Forelimb muscle (tissue), 1 donor: ENCODE results near the gene SFMBT1. TPM values are rescaled to one million over a fixed set of nuclear protein-coding genes. Genes with fewer than 3 reads are reported as not detected.
"Not testable (repeated sequence)": the region's sequence is repeated elsewhere in the genome, so short reads cannot be mapped to it uniquely, and the experiment has no call there.

ENCODE experiments used
- DNase-seq: peaks from one replicate; pipeline ENCODE4 v3.0.0-alpha.2; 2013; ENCODE audit warnings: low read depth
- polyA plus RNA-seq: library from polyadenylated mRNA; unstranded; fragments of 120-200 nt; gene quantifications from one replicate; pipeline ENCODE4 v1.2.1, GENCODE V29; 2013; ENCODE audit not compliant: insufficient read length

The SFMBT1 gene
- polyA plus RNA-seq, 1 donor = 7.8 TPM

- no peak for DNase-seq
Observed at GRCh38 chr3:53073553-53074365, 27.9 kb upstream of the SFMBT1 start.

- peak; percentile 41 for DNase-seq
Observed at GRCh38 chr3:53072653-53073552, 27.0 kb upstream of the SFMBT1 start.

DNA sequence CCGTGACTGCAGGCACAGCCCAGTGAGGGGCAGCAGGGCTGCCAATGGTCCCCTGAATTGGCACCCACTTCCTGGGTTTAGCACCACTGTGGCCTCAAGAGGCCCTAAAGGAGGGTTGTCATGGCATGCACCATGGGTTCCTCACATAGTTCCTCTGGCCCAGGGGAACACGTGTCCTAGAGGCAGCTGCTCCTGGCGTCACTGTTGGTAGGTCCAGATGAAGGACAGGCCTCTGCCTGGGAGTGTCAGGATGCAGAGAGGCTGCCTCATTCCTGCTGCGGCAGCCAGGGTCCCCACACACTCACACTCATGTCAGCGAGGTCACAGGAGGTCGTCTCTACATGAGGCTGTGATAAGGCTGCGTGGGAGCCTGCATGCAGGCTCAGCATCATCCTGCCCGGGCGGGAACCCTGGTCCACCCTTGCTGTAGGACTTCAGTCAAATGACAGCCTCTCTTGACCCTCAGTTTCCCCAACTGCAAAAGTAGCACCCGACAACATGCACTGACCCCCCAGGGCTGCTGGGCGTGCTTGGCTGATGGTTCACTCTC is 26.1 kb upstream of the SFMBT1 start:
- DNase-seq = no peak

- DNase-seq = no peak
Observed at GRCh38 chr3:53069422-53070068, 23.7 kb upstream of the SFMBT1 start.

DNA sequence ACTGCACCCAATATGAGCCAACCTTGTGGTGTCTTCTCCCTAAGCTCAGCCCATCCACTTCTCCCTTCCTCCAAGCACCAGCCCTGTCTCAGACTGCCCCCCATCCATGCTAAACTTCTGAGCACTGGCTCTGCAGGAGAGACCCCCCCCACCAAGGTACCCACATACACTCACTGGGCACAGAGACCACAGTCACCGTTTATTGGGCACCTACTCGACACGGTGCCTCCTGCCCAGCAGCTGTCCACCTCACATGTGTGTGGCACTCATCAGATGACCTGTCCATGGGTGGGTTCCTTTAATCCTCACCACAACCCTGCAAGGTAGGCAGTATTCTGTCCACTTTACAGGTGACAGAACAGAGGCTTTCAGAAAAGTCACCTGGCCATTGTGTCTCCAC is 22.3 kb upstream of the SFMBT1 start:
- DNase-seq = no peak

DNA sequence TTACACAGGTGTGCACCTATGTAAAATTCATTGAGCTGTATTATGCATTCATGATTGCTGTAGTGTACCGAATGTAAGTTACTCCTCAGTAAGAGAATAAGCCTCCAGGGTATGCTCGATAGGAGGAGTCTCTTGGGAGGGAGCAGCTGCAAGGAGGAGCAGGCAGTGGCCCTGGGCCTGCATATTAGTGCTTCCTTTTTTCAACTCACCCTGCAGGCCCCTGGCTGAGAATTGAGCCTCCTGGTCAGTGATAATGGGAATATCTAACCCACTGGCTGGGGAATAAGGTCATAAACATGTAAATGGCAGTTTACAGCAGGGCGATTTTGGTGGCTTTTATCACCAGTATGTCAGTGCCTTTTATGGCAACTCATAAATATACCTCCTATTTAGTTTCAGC is 21.7 kb upstream of the SFMBT1 start:
- no peak for DNase-seq

- DNase-seq = no peak
Observed at GRCh38 chr3:53065841-53066480, 20.1 kb upstream of the SFMBT1 start.

DNA sequence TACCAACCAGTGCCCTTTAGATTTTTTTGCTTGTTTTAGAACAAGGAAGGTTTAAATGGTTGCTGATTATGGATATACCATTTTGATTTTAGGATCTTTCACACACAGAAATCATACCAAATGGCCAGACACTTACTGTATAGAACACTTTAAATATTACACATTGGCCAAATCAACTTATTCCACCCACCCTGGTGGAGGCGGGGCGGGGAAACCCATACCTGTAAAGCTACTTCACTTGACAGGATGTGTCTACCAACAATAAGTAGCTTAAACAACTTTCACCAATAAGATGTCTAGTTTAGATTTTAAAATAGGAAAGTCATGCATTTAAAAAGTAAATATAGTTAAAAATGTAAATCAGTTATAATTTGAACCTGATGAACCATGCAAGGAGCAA is 17.0 kb upstream of the SFMBT1 start:
- DNase-seq = no peak

DNA sequence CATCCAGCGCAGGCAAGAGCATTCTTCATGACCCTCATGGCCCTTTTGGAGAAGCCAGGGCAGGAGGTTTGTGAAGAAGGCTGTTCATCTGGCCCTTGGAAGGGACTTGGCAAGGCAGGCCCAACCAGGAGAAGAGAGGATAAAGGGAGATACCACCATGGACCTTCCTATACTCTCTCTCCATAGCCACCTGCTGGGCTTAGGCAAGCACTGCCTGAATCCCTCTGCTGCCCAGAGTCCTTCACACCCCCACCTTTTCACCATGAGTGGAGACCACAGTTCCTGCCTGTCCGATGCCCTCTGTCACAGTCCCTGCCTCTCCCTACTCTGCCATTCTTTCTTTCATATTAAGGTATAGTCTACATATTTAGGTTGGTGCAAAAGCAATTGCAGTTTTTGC is 10.6 kb upstream of the SFMBT1 start:
- DNase-seq = no peak

DNA sequence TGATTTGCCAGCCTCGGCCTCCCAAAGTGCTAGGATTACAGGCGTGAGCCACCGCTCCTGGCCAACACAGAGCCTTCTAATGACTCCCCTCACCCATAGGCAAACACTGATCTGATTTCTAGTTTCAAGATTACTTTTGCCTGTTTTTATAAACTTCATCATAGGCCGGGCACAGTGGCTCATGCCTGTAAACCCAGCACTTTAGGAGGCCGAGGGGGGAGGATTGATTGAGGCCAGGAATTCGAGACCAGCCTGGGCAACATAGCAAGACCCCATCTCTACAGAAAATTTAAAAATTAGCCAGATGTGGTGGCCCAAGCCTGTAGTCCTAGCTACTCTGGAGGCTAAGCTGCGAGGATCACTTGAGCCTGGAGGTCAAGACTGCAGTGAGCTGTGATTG is 8.4 kb upstream of the SFMBT1 start:
- DNase-seq = not testable (repeated sequence)

DNA sequence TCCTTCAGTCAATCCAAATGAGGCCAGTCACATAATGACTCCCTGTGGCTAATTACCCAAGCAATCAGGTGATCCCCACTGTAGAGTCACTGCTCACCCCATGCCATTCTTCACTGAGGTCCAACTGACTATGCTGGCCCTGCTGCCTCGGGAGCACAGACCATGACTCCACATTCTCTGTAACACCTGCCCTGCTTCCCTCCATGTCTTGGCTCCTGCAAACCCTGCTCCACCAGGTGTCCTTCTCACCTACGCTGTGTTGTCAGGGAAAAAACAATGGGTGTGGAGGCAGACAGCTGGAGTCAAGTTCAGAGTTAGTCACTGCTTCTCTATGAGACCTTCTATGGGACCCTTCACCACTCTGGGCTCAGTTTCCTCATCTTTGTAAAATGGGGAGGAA is 6.1 kb upstream of the SFMBT1 start:
- DNase-seq = no peak

DNA sequence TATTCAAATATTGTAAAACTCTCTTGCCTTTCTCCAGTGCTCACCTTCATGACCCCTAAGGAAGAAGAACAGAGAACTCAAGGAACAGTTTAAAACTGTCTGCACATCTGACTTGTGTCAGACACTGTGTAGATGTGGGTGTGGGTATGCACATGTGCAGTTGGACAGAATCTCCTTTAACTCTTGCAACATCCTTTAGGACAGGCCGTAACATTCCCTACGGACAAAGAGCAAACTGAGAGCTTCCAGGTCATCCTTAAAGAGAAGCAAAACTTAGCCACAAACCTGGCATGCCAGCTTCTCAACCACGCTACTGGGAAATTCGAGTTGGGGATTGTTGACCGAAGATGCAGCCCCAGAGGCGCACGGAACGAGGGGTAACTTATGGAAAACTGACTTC is 4.1 kb upstream of the SFMBT1 start:
- DNase-seq = no peak

GRCh38 chr3:53046171-53047170 is 598 bp upstream of the SFMBT1 start:
- no peak for DNase-seq

DNA sequence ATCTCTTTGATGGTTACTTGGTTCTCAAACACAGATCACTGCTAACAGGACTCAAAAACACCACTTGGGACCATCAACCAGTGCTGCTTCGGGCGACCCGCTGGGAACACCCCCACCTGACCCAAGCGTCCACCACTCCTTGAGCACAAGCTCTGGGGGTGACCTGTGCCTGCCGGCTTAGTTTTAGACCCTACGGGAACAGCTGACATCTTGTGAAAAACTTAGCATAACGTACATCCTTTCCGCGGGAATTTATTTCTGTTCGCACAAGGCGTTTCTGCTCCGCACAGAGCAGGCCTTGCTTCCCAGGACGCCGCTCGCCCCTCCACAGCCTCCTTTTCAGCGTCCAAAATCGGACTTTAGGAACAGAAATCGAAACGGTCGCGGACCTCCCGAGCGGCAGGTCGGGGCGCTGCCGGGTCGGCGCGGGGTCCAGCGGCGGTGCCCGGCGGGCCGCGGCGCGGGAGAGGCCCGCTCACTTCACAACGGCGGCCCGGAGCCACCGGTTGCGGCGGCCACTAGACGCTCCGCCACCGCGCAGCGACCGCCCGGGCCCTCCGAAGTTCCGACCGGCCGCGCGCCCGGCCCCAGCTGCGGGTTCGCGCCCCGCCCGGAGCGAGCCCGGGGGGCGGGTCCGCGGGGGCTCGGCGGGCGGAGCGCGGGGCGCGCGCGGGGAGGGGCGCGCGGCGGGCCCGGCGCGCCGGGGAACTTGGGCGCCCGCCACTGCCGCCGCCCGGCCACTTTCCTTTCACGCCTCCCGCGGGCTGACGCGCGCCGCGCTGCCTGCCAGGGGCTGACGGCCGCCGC is 959 bp downstream of the SFMBT1 start:
- no peak for DNase-seq

DNA sequence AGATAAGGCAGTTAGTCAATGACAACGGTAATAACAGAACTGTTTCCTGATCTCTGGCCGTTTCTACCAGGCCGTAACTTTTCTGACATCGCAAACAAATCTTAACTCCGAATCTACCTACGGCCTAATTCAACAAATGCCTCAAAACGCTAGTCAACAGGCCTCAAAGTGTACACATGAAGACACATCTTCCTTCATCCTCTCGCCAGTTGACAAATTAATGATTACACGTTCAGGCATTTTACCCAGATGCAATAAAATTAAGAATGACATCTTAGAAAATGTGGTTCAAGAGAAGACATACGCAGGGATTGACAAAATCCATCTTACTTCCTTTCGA is 1.5 kb downstream of the SFMBT1 start:
- DNase-seq = no peak

DNA sequence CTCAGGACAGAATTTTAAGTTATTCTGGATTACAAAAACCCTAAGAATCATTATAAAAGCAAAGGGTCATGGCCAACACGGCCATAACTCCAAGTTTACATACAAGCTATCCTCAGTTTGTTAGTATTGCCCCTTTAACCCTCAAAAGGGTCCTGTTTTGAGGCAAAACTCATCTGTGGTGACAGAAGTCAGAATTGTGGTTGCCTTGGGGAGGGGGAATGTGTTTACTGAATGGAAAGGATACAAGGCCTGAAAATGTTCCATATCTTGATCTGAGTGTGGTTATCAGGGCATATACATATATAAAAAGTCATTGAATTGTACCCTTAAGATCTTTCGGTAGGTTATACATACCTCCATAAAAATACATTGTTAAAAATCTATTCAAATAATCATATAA is 2.1 kb downstream of the SFMBT1 start:
- no peak for DNase-seq

DNA sequence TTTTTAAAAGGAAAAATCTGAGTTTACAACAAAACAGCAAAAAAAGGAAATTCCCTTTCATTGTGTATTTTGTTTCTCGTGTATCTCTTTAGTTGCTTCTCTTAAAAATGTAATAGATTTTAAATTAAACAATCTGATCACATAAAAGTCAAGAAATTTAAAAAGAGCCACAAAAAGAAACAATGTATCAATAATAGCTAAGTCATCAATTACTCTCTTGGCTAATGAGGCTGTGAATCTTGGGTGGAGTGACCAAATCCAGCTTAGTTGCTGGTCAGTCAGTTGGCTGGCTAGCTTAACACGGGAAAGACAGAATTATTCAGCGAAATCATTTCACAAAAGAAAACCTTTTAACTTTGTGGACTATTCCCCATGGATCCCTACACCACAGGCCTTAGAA is 3.2 kb downstream of the SFMBT1 start:
- DNase-seq = no peak

DNA sequence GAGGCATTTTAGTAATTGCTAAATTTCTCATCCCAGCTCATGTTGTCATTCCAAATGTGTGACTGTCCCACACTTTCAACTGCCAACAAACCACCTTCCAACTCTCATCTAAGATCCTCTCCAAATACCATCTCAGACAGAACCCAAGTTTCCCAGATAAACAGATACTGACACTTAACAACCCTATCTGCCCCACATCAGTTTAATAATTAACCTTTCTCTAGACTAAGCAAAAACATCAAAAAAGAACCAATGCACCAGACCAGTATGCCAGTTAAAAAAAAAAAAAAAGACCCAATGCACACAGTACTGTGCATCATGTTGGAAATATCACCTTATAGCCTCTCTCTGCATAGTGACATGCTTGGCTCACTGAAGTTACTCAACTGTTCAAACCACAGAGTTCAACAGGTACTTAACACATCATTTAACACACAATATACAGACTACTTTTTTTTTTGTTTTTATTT is 5.5 kb downstream of the SFMBT1 start:
- no peak for DNase-seq

DNA sequence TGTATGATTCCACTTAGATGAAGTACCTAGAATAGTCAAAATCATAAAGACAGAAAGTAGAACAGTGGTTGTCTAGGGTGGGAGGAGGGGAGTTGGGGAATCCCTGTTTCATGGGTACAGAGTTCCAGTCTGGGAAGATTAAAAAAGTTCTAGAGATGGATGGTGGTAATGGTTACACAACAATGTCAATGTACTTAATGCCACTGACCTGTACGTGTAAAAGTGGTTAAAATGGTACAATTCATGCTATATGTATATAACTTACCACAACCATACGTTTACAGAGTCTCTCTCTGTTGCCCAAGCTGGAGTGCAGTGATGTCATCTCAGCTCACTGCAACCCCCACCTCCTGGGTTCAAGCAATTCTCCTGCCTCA is 6.5 kb downstream of the SFMBT1 start:
- no peak for DNase-seq
